Rectal smooth muscle tissue (tissue), 1 donor: ENCODE measurements around the gene ZNF467.

Source experiments
- H3K27ac ChIP-seq: one replicate; pipeline ENCODE4 v1.7.0; 2013; ENCODE audit warnings: low read depth, low read length, inconsistent platforms
- H3K27me3 ChIP-seq: one replicate; pipeline ENCODE4 v1.7.0; 2013; ENCODE audit warnings: low read length; ENCODE audit not compliant: control insufficient read depth, insufficient read depth
- H3K36me3 ChIP-seq: one replicate; pipeline ENCODE4 v1.7.0; 2013; ENCODE audit warnings: low read length; ENCODE audit not compliant: control insufficient read depth, insufficient read depth
- H3K4me1 ChIP-seq: one replicate; pipeline ENCODE4 v1.7.0; 2013; ENCODE audit warnings: low read length; ENCODE audit not compliant: control insufficient read depth, insufficient read depth
- H3K4me3 ChIP-seq: one replicate; pipeline ENCODE4 v1.7.0; 2013; ENCODE audit warnings: low read length
- H3K9ac ChIP-seq: one replicate; pipeline ENCODE4 v1.7.0; 2013; ENCODE audit warnings: low read length

The ZNF467 gene

DNA sequence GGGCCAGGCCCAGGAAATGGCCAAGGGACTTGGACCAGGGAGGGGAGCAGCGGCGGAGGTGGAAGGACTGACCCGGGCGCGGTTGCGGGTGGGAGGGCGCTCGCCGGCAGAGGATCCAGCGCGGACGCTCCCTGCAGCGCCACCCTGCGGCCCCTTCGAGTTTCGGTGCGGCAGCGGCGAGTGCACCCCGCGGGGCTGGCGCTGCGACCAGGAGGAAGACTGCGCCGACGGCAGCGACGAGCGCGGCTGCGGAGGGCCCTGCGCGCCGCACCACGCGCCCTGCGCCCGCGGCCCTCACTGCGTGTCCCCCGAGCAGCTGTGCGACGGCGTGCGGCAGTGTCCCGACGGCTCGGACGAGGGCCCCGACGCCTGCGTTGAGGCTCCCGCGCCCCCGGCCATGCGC is 16.8 kb upstream of the ZNF467 start:
- Histone ChIP-seq H3K36me3 (no peaks in the 10 kb centered on the region), H3K9ac (no peak overlapping the region), H3K27me3 (peaks cover 26% of the 10 kb centered on the region), H3K27ac (no peak overlapping the region), H3K4me3 (no peak overlapping the region), H3K4me1 (no peaks in the 10 kb centered on the region)

DNA sequence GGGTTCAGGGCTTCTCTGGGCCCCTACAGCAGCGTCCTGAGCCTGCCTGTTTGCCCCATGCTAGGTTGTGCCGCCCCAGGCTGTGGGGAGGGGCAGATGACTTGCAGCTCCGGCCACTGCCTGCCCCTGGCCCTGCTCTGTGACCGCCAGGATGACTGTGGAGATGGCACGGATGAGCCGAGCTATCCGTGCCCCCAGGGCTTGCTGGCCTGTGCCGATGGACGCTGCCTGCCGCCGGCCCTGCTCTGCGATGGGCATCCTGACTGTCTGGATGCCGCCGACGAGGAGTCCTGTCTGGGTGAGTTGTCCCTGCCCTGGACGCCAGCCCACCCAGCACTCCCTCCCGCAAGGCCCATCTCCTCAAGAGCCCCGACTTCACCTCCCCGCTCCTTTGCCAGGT is 15.7 kb upstream of the ZNF467 start:
- H3K27me3 ChIP-seq: peaks cover 26% of the 10 kb centered on the region
- H3K4me1 ChIP-seq: no peaks in the 10 kb centered on the region
- no peaks in the 10 kb centered on the region for H3K36me3 ChIP-seq
- no peak overlapping the region for H3K9ac ChIP-seq
- no peak overlapping the region for H3K27ac ChIP-seq
- H3K4me3 ChIP-seq: no peak overlapping the region

DNA sequence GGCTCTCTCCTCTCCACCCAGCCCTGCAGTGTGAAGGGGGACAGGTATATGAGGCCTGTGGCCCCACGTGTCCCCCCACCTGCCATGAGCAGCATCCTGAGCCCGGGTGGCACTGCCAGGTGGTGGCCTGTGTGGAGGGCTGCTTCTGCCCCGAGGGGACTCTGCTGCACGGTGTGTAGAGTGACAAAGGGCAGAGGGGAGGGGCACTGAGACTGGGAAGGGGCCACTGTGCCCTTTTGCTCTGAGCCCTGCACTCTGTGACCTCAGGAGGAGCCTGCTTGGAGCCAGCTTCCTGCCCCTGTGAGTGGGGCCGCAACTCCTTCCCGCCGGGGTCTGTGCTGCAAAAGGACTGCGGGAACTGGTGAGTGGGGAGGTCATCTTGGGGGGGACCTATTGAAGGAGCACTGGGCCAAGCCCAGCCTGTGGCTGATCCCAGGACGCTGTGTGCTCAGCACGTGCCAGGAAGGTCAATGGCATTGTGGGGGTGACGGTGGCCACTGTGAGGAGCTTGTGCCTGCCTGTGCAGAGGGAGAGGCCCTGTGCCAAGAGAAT is 15.0 kb upstream of the ZNF467 start:
- Histone ChIP-seq H3K36me3 (no peaks in the 10 kb centered on the region), H3K27me3 (peaks cover 26% of the 10 kb centered on the region), H3K27ac (no peak overlapping the region), H3K9ac (no peak overlapping the region), H3K4me1 (no peaks in the 10 kb centered on the region), H3K4me3 (no peak overlapping the region)

DNA sequence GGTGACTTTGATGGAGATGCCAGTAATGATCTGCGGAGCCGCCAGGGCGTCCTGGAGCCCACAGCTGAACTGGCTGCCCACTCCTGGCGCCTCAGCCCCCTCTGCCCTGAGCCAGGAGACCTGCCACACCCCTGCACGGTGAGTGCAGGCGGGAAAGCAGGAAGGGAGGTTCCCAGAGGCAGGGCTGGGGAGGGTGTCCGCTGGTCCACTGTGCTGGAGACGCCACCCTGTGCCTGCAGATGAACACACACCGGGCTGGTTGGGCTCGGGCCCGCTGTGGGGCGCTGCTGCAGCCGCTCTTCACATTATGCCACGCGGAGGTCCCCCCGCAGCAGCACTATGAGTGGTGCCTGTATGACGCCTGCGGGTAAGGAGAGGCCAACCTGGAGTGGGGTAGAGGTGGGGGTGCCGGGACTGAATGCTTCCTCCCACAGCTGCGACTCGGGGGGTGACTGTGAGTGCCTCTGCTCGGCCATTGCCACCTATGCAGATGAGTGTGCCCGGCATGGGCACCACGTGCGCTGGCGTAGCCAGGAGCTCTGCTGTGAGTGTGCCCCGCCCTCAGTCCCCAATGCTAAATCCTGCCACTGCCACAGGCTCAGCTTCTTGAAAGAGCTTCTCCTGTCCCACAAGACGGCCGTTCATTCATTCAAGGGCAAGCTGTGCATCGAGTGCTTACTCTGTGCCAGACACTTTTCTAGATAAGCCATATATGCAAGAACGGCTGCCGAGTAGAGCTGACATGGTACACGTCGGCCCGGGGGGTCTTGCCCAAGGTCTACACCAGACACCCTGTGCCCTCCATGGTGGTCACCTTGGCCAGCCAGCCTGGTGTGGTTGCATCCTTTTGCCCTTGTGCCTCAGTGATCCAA is 14.3 kb upstream of the ZNF467 start:
- H3K4me1 ChIP-seq: no peaks in the 10 kb centered on the region
- no peaks in the 10 kb centered on the region for H3K36me3 ChIP-seq
- no peak overlapping the region for H3K27ac ChIP-seq
- H3K4me3 ChIP-seq: no peak overlapping the region
- no peak overlapping the region for H3K9ac ChIP-seq
- H3K27me3 ChIP-seq: peaks cover 26% of the 10 kb centered on the region

DNA sequence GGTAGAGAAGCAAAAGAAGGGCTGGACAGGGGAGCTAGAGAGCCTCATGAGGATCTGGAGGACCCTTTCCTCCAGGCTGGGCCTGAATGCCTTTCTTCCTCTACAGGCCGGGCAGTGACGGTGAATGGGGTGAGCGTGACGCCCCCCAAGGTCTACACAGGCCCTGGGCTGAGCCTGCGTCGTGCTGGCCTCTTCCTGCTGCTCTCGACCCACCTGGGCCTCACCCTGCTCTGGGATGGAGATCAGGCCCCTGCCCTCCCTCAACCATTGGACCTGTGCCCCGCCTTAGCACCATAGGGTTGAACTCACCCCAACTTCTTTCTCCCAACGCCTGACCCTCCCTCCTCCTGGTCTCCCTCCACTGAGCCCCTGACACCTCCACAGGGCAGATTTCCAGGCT is 12.6 kb upstream of the ZNF467 start:
- H3K27me3 ChIP-seq: peaks cover 23% of the 10 kb centered on the region

DNA sequence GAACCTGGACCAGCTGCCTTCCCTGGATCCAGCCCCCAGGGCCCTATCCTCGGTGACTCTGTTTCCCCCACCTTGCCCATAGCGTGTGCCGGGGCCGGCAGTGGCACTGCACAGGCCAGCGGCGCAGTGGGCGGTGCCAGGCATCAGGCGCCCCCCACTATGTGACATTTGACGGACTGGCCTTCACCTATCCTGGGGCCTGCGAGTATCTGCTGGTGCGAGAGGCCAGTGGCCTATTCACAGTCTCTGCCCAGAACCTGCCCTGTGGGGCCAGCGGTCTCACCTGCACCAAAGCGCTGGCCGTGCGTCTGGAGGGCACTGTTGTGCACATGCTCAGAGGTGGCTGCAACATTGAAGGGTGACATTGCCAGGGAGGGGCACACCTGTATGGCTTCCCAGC is 12.0 kb upstream of the ZNF467 start:
- Histone ChIP-seq H3K36me3 (no peaks in the 10 kb centered on the region), H3K9ac (no peak overlapping the region), H3K4me3 (no peak overlapping the region), H3K27me3 (peaks cover 18% of the 10 kb centered on the region), H3K4me1 (no peaks in the 10 kb centered on the region), H3K27ac (no peak overlapping the region)

More for the DNA sequence above, 12.6 kb upstream of the ZNF467 start:
- Histone ChIP-seq H3K36me3 (no peaks in the 10 kb centered on the region), H3K27ac (no peak overlapping the region), H3K4me1 (no peaks in the 10 kb centered on the region), H3K4me3 (no peak overlapping the region), H3K9ac (no peak overlapping the region)

DNA sequence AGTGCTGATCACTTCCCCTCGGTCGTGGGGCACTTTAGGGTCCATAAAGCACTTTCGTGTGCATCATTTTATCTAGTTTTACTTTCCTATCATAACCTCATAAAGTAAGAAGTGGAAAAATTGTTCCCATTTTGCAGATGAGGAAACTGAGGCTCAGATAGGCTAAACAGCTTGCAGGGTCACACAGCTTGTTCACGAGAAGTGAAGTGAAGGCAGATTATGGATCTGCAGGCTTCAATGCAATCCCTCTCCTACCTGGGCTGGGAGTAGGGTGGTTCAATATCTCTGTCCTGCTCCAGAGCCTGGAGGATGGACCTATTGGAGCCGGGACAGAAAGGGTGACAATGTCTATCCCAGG is 10.8 kb upstream of the ZNF467 start:
- no peak overlapping the region for H3K9ac ChIP-seq
- H3K36me3 ChIP-seq: no peaks in the 10 kb centered on the region
- H3K4me1 ChIP-seq: no peaks in the 10 kb centered on the region
- no peak overlapping the region for H3K4me3 ChIP-seq
- H3K27ac ChIP-seq: no peak overlapping the region
- peaks cover 6% of the 10 kb centered on the region for H3K27me3 ChIP-seq

DNA sequence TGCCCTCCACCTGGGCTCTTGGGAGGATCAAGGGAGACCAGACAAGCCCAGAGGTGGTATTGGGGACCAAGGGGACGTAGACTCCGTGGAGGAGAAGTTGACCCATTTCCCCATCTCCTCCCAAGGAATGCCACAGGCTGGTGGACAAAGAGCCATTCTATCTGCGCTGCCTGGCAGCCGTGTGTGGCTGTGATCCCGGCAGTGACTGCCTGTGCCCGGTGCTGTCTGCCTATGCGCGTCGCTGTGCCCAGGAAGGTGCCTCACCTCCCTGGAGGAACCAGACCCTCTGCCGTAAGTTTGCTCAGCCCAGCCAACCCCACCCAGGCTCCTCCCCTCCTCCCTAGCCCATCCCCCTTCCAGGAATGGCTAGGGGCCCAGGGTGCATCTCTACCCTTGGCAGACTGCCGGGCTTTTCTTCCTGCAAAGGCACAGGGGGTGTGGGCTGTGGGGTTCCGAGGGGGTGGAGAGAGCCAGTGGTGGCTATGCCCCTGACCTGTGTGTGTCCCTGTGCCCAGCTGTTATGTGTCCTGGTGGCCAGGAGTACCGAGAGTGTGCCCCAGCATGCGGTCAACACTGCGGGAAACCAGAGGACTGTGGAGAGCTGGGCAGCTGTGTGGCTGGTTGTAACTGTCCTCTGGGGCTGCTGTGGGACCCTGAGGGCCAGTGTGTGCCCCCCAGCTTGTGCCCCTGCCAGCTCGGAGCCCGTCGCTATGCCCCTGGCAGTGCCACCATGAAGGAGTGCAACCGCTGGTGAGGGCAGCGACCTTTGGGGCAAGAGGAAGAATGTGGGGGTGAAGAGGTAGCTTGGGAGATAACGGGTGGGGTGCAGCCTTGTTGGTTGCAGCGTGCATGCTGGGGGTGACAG is 10.2 kb upstream of the ZNF467 start:
- Histone ChIP-seq H3K27ac (no peak overlapping the region), H3K4me3 (no peak overlapping the region), H3K4me1 (no peaks in the 10 kb centered on the region), H3K9ac (no peak overlapping the region), H3K36me3 (no peaks in the 10 kb centered on the region), H3K27me3 (peaks cover 5% of the 10 kb centered on the region)

DNA sequence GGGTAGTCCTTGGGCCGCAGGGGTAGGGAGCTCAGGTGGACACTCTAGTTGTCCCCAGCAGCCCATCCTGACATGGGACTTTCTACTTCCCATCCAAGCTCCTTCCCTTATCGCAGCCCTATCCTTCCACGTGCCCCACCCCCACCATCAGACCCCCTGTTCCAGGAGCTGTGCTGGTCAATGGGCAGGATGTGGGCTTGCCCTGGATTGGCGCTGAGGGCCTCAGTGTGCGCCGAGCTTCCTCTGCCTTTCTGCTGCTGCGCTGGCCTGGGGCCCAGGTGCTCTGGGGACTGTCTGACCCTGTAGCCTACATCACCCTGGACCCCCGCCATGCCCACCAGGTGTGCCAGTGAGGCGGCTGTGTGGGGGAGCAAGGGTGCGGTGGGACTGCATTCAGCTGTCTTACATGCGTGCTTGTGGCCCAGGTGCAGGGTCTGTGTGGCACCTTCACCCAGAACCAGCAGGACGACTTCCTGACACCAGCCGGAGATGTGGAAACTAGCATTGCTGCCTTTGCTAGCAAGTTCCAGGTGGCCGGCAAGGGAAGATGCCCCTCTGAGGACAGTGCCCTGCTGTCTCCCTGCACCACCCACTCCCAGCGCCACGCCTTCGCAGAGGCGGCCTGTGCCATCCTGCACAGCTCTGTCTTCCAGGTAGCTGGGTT is 9.4 kb upstream of the ZNF467 start:
- H3K4me3 ChIP-seq: no peak overlapping the region
- H3K27ac ChIP-seq: no peak overlapping the region
- H3K36me3 ChIP-seq: no peaks in the 10 kb centered on the region
- no peak overlapping the region for H3K9ac ChIP-seq
- H3K27me3 ChIP-seq: no peaks in the 10 kb centered on the region
- H3K4me1 ChIP-seq: no peaks in the 10 kb centered on the region

DNA sequence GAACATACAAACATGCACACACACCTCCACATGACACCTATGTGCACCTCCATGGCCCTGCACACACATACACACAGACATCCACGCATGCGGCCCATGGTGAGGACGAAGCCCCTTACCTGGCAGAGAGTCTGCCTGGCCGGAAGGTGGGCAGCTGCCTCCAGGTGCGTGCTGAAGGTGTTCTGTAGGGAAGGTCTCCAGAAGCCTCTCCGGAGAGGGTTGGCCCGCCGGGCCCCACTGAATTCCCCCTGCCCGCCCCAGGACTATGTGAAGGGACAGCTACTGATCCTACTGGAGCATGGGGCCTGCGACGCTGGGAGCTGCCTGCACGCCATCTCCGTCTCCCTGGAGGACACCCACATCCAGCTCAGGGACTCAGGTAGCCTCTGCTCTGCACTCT is 8.5 kb upstream of the ZNF467 start:
- Histone ChIP-seq H3K4me1 (no peaks in the 10 kb centered on the region), H3K4me3 (no peak overlapping the region), H3K27me3 (no peaks in the 10 kb centered on the region), H3K9ac (no peak overlapping the region), H3K27ac (no peak overlapping the region), H3K36me3 (no peaks in the 10 kb centered on the region)

DNA sequence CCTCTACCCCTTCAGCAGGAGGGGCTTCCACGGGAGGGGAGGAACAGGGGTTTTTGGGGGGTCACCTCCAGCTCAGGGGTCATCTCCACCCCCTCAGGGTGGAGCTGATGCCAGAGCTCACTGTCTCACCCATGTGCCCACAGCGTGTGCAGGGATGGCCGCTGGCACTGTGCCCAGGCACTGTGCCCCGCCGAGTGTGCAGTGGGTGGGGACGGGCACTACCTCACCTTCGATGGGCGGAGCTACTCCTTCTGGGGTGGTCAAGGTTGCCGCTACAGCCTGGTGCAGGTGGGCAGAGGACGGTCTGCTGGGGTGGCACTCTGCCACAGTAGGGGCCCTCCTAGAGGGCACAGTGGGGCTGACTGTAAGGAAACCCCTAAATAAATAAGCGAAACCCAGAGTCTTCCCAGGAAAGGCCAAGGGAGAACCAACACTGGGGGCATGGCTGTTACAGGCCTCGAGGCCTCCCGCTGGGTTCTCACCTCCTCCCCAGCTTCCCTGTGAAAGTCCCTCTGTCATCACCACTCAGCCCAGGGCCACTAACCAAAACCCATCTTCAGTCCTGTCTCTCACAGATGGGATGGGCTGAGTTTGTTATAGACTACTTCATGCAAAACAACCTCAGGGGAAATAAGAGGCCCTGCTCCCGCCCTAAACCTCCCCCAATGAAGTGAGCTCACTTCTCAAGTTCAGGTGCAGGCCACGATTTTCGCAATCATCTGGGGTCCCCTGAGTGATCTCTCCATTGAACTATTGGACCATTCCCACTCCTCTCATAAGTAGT is 7.4 kb upstream of the ZNF467 start:
- no peak overlapping the region for H3K9ac ChIP-seq

More for the DNA sequence above, 7.4 kb upstream of the ZNF467 start:
- Histone ChIP-seq H3K27ac (no peak overlapping the region), H3K27me3 (no peaks in the 10 kb centered on the region), H3K36me3 (no peaks in the 10 kb centered on the region), H3K4me3 (no peak overlapping the region), H3K4me1 (no peaks in the 10 kb centered on the region)
